SK-N-SH (cell line): ENCODE results near the gene RARS2. TPM values are rescaled to one million over a fixed set of nuclear protein-coding genes. Genes with fewer than 3 reads are reported as not detected.

ENCODE experiments used
- CTCF ChIA-PET: fragments of 300-600, 350-600 bp; formaldehyde crosslinking; extraction: SDS; loops from one replicate; lab custom pipeline; 2021; lab: Yijun Ruan, JAX
- POLR2A ChIA-PET: fragments of 350-600 bp; sonication (Branson Sonifier 250); formaldehyde crosslinking; extraction: SDS; loops from one replicate; lab custom pipeline; 2020; ENCODE audit warnings: antibody characterized with exemption, inconsistent platforms; lab: Yijun Ruan, JAX
- DNase-seq: peaks from one replicate; pipeline ENCODE4 v3.0.0; 2012
- H2AFZ ChIP-seq: fragments of 200-600 bp; sonication (generic); 2 replicates; pipeline ENCODE4 v1.8.1; 2016; ENCODE audit warnings: antibody characterized with exemption, mild to moderate bottlenecking, low read depth
- H3F3A ChIP-seq: fragments of 200-600 bp; sonication (generic); replicated peaks from 2 replicates; pipeline ENCODE3; 2016; ENCODE audit warnings: antibody characterized with exemption, mild to moderate bottlenecking; ENCODE audit not compliant: insufficient read depth
- H3K27ac ChIP-seq, 2 experiments: fragments of 200-500 bp in 1 of 2; fragments of 200-600 bp in 1 of 2; sonication (Bioruptor generic) in 1 of 2; sonication (generic), shearing (Covaris generic) in 1 of 2; 2 replicates each; pipeline versions ENCODE4 v1.5.1 to v1.6.1; 2014 to 2016; ENCODE audit warnings: low read depth in 2 of 2, inconsistent platforms in 1 of 2, low read length in 1 of 2, mild to moderate bottlenecking in 1 of 2, mixed read lengths in 1 of 2
- H3K27me3 ChIP-seq: fragments of 200-600 bp; sonication (generic), shearing (Covaris generic); 2 replicates; pipeline ENCODE4 v1.6.1; 2016; ENCODE audit warnings: mixed run types; ENCODE audit not compliant: insufficient read depth
- H3K36me3 ChIP-seq, 2 experiments: fragments of 200-500 bp in 1 of 2; fragments of 200-600 bp in 1 of 2; sonication (Bioruptor generic) in 1 of 2; sonication (generic) in 1 of 2; replicated peaks in 1 of 2; 2 replicates each; pipeline versions ENCODE3 to v1.5.1; 2014 to 2016; ENCODE audit warnings: low read length in 1 of 2, mild to moderate bottlenecking in 1 of 2; ENCODE audit not compliant: insufficient read depth in 2 of 2, control insufficient read depth in 1 of 2
- H3K4me1 ChIP-seq, 2 experiments: fragments of 200-500 bp in 1 of 2; fragments of 200-600 bp in 1 of 2; sonication (Bioruptor generic) in 1 of 2; sonication (generic), shearing (Covaris generic) in 1 of 2; 2 replicates each; pipeline versions ENCODE4 v1.5.1 to v1.6.1; 2014 to 2016; ENCODE audit warnings: low read depth in 1 of 2, low read length in 1 of 2, mixed run types in 1 of 2; ENCODE audit not compliant: insufficient read depth in 2 of 2, control insufficient read depth in 1 of 2
- H3K4me2 ChIP-seq: fragments of 200-600 bp; sonication (generic), shearing (Covaris generic); 2 replicates; pipeline ENCODE4 v1.6.1; 2017; ENCODE audit warnings: mixed run types
- H3K4me3 ChIP-seq, 2 experiments: fragments of 200-500 bp in 1 of 2; fragments of 200-600 bp in 1 of 2; sonication (Bioruptor generic) in 1 of 2; sonication (generic), shearing (Covaris generic) in 1 of 2; 2 replicates each; pipeline versions ENCODE4 v1.5.1 to v1.8.1; 2014 to 2016; ENCODE audit warnings: low read depth in 2 of 2, inconsistent platforms in 1 of 2, low read length in 1 of 2, mild to moderate bottlenecking in 1 of 2, mixed read lengths in 1 of 2, moderate library complexity in 1 of 2
- H3K79me2 ChIP-seq: fragments of 200-600 bp; sonication (generic); 2 replicates; pipeline ENCODE4 v1.8.1; 2017; ENCODE audit warnings: mild to moderate bottlenecking; ENCODE audit not compliant: insufficient read depth
- H3K9ac ChIP-seq: fragments of 200-600 bp; sonication (generic); 2 replicates; pipeline ENCODE4 v1.6.1; 2017; ENCODE audit warnings: mixed run types
- H3K9me2 ChIP-seq: fragments of 200-600 bp; sonication (generic); 2 replicates; pipeline ENCODE4 v1.6.1; 2017; ENCODE audit warnings: mixed run types
- H3K9me3 ChIP-seq: fragments of 200-600 bp; sonication (generic); 2 replicates; pipeline ENCODE4 v1.6.1; 2017; ENCODE audit warnings: mixed run types, mild to moderate bottlenecking, moderate library complexity
- H4K20me1 ChIP-seq: fragments of 200-600 bp; sonication (generic); 2 replicates; pipeline ENCODE4 v1.6.1; 2017; ENCODE audit warnings: mild to moderate bottlenecking, mixed run types; ENCODE audit not compliant: insufficient read depth
- EZH2phosphoT487 ChIP-seq: fragments of 200-600 bp; sonication (generic); IDR thresholded peaks from 2 replicates; pipeline ENCODE4 v1.6.1; 2017; ENCODE audit warnings: low read depth, mixed run types, mild to moderate bottlenecking, antibody characterized with exemption, moderate library complexity, borderline replicate concordance
- FOSL2 ChIP-seq: IDR thresholded peaks from 2 replicates; pipeline ENCODE4 v1.4.0; 2012; ENCODE audit warnings: low read depth, mild to moderate bottlenecking, moderate library complexity, borderline replicate concordance
- GABPA ChIP-seq: IDR thresholded peaks from 2 replicates; pipeline ENCODE4 v1.4.0; 2012; ENCODE audit warnings: low read depth, mild to moderate bottlenecking
- GATA2 ChIP-seq: sonication (generic); formaldehyde crosslinking; IDR thresholded peaks from 2 replicates; pipeline ENCODE4 v1.5.0; 2020; ENCODE audit warnings: mild to moderate bottlenecking, missing genetic modification reagents
- NRF1 ChIP-seq: IDR thresholded peaks from 2 replicates; pipeline ENCODE4 v1.6.1; 2012; ENCODE audit warnings: low read depth, mild to moderate bottlenecking, low read length
- POLR2AphosphoS5 ChIP-seq: IDR thresholded peaks from 2 replicates; pipeline ENCODE4 v1.6.1; 2012; ENCODE audit warnings: low read depth, low read length
- RAD21 ChIP-seq: IDR thresholded peaks from 2 replicates; pipeline ENCODE4 v1.6.1; 2012; ENCODE audit warnings: mild to moderate bottlenecking, low read length
- RFX5 ChIP-seq: IDR thresholded peaks from 2 replicates; pipeline ENCODE4 v1.6.1; 2012; ENCODE audit warnings: mild to moderate bottlenecking, improper control_type of control experiment, low read length
- RXRA ChIP-seq: IDR thresholded peaks from 2 replicates; pipeline ENCODE4 v1.4.0; 2012; ENCODE audit warnings: low read depth, mild to moderate bottlenecking, borderline replicate concordance
- SMC3 ChIP-seq: IDR thresholded peaks from 2 replicates; pipeline ENCODE4 v1.6.1; 2012; ENCODE audit warnings: low read depth, low read length, improper control_type of control experiment
- TCF12 ChIP-seq: IDR thresholded peaks from 2 replicates; pipeline ENCODE4 v1.4.0; 2012
- YY1 ChIP-seq: IDR thresholded peaks from 2 replicates; pipeline ENCODE4 v1.4.0; 2012; ENCODE audit warnings: low read depth, mild to moderate bottlenecking
- WGBS: methylation state at CpG from one replicate; pipeline ENCODE4 v1.1.6; 2017; ENCODE audit warnings: low lambda C conversion rate; 5-methylcytosine and 5-hydroxymethylcytosine counted together
- polyA plus RNA-seq, 3 experiments: library from polyadenylated mRNA; depleted of rRNA; stranded (reverse); fragments of >200 nt; gene quantifications; 2 replicates each; pipeline ENCODE4 v1.2.3, GENCODE V29; 2012
- TF ChIP-seq, protein P1 (sequence below): IDR thresholded peaks from 2 replicates; pipeline ENCODE4 v1.4.0; 2012; ENCODE audit warnings: low read depth
- TF ChIP-seq, protein P2 (sequence below): fragments of 150-350 bp; IDR thresholded peaks from 2 replicates; pipeline ENCODE4 v1.6.1; 2016; ENCODE audit warnings: mild to moderate bottlenecking, low read depth, low read length
- TF ChIP-seq, protein P3 (sequence below): fragments of 200-600 bp; sonication (generic); IDR thresholded peaks from 2 replicates; pipeline ENCODE4 v1.6.1; 2017; ENCODE audit warnings: antibody characterized with exemption, mild to moderate bottlenecking, moderate library complexity
- TF ChIP-seq, protein P4 (sequence below): IDR thresholded peaks from 2 replicates; pipeline ENCODE4 v1.6.1; 2012; ENCODE audit warnings: mild to moderate bottlenecking, low read depth, low read length, moderate library complexity

The RARS2 gene
- polyA plus RNA-seq, 1 of the 3 experiments (the other 2 are of a cell fraction): 7.9 TPM

DNA sequence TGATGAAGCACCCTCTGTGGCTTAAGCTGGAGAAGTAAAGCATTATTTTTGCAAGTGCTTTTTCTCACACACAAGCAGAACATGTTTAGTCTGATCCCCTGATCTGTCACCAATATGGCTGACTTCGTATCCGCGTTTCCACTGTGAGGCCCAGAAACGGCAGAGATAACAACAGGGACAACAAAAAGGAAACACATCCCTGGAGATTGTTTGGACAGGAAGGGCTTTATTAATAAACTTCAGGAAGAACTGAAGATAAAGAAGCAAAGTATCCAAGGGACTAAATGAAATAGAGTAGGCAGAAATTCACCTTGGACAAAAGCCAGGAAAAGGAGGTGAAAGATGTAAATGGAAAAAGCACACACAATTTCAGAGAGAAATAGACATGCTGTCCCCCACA, 49.2 kb downstream of the RARS2 start:
- Histone ChIP-seq H3K27ac (no peak overlapping the region), H3K4me1 (no peaks in the 10 kb centered on the region), H3K27me3 (no peaks in the 10 kb centered on the region), H3K4me2 (no peak overlapping the region), H3F3A (peaks cover 5% of the 10 kb centered on the region), H3K9ac (no peak overlapping the region), H4K20me1 (no peaks in the 10 kb centered on the region), H3K4me3 (no peak overlapping the region), H3K79me2 (no peaks in the 10 kb centered on the region), H3K36me3 (peaks cover 55 to 83% of the 10 kb centered on the region in 2 experiments), H2AFZ (no peak overlapping the region), H3K9me2 (no peaks in the 10 kb centered on the region)
- no peak for DNase-seq
- POLR2A ChIA-PET: no interaction called here
- WGBS: 82% methylated on average over 4 of the region's 4 CpGs
- no peak for TF ChIP-seq GABPA
- no peak for TF ChIP-seq RAD21
- TF ChIP-seq FOSL2: no peak
- TF ChIP-seq, protein P1, sequence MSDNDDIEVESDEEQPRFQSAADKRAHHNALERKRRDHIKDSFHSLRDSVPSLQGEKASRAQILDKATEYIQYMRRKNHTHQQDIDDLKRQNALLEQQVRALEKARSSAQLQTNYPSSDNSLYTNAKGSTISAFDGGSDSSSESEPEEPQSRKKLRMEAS: no peak
- TF ChIP-seq EZH2phosphoT487: no peak
- TF ChIP-seq SMC3: no peak
- TF ChIP-seq, protein P2, sequence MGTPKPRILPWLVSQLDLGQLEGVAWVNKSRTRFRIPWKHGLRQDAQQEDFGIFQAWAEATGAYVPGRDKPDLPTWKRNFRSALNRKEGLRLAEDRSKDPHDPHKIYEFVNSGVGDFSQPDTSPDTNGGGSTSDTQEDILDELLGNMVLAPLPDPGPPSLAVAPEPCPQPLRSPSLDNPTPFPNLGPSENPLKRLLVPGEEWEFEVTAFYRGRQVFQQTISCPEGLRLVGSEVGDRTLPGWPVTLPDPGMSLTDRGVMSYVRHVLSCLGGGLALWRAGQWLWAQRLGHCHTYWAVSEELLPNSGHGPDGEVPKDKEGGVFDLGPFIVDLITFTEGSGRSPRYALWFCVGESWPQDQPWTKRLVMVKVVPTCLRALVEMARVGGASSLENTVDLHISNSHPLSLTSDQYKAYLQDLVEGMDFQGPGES: no peak
- TF ChIP-seq, protein P3, sequence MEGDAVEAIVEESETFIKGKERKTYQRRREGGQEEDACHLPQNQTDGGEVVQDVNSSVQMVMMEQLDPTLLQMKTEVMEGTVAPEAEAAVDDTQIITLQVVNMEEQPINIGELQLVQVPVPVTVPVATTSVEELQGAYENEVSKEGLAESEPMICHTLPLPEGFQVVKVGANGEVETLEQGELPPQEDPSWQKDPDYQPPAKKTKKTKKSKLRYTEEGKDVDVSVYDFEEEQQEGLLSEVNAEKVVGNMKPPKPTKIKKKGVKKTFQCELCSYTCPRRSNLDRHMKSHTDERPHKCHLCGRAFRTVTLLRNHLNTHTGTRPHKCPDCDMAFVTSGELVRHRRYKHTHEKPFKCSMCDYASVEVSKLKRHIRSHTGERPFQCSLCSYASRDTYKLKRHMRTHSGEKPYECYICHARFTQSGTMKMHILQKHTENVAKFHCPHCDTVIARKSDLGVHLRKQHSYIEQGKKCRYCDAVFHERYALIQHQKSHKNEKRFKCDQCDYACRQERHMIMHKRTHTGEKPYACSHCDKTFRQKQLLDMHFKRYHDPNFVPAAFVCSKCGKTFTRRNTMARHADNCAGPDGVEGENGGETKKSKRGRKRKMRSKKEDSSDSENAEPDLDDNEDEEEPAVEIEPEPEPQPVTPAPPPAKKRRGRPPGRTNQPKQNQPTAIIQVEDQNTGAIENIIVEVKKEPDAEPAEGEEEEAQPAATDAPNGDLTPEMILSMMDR: no peak
- TF ChIP-seq GATA2: no peak
- no peak for TF ChIP-seq YY1
- no peak for TF ChIP-seq RXRA
- TF ChIP-seq, protein P4, sequence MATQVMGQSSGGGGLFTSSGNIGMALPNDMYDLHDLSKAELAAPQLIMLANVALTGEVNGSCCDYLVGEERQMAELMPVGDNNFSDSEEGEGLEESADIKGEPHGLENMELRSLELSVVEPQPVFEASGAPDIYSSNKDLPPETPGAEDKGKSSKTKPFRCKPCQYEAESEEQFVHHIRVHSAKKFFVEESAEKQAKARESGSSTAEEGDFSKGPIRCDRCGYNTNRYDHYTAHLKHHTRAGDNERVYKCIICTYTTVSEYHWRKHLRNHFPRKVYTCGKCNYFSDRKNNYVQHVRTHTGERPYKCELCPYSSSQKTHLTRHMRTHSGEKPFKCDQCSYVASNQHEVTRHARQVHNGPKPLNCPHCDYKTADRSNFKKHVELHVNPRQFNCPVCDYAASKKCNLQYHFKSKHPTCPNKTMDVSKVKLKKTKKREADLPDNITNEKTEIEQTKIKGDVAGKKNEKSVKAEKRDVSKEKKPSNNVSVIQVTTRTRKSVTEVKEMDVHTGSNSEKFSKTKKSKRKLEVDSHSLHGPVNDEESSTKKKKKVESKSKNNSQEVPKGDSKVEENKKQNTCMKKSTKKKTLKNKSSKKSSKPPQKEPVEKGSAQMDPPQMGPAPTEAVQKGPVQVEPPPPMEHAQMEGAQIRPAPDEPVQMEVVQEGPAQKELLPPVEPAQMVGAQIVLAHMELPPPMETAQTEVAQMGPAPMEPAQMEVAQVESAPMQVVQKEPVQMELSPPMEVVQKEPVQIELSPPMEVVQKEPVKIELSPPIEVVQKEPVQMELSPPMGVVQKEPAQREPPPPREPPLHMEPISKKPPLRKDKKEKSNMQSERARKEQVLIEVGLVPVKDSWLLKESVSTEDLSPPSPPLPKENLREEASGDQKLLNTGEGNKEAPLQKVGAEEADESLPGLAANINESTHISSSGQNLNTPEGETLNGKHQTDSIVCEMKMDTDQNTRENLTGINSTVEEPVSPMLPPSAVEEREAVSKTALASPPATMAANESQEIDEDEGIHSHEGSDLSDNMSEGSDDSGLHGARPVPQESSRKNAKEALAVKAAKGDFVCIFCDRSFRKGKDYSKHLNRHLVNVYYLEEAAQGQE: no peak
- no peak for TF ChIP-seq POLR2AphosphoS5
- no peak for TF ChIP-seq TCF12
- TF ChIP-seq RFX5: no peak
- TF ChIP-seq NRF1: no peak
- TF ChIP-seq, all 33 proteins: peak for 0
- CTCF ChIA-PET: no interaction called here
- no peaks in the 10 kb centered on the region for H3K9me3 ChIP-seq
